ENCODE measurements around the gene MLLT10.

DNA sequence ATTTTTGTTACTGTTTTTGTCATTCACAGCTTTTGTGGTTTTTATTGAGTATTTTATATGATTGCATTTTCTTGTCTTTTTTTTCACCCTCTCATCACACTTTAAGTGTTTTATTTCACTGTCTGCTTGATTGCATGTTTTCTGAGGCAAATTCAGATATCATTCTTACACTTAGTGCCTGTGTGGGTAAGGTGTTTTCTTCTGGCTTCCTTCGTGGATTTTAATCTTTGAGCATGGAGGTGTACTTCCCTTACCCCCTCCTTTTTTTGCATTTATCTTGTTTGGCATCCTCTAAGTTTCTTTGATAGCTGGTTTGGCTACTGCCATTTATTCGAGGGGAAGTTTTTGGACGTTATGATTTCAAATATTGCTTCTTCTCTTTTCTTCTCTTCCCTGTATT is 127.9 kb downstream of the MLLT10 start:
- TF ChIP-seq, protein P1, sequence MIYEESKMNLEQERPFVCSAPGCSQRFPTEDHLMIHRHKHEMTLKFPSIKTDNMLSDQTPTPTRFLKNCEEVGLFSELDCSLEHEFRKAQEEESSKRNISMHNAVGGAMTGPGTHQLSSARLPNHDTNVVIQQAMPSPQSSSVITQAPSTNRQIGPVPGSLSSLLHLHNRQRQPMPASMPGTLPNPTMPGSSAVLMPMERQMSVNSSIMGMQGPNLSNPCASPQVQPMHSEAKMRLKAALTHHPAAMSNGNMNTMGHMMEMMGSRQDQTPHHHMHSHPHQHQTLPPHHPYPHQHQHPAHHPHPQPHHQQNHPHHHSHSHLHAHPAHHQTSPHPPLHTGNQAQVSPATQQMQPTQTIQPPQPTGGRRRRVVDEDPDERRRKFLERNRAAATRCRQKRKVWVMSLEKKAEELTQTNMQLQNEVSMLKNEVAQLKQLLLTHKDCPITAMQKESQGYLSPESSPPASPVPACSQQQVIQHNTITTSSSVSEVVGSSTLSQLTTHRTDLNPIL (CRISPR knock-in tag; IDR thresholded peaks at IDR 0.05; ENCODE audit: low read depth): no peak
- TF ChIP-seq, protein P2, sequence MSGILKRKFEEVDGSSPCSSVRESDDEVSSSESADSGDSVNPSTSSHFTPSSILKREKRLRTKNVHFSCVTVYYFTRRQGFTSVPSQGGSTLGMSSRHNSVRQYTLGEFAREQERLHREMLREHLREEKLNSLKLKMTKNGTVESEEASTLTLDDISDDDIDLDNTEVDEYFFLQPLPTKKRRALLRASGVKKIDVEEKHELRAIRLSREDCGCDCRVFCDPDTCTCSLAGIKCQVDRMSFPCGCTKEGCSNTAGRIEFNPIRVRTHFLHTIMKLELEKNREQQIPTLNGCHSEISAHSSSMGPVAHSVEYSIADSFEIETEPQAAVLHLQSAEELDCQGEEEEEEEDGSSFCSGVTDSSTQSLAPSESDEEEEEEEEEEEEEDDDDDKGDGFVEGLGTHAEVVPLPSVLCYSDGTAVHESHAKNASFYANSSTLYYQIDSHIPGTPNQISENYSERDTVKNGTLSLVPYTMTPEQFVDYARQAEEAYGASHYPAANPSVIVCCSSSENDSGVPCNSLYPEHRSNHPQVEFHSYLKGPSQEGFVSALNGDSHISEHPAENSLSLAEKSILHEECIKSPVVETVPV (CRISPR knock-in tag; IDR thresholded peaks at IDR 0.05): no peak
- TF ChIP-seq SNAI2 (CRISPR knock-in tag; IDR thresholded peaks at IDR 0.05) (no peak), ZFP3 (CRISPR knock-in tag; IDR thresholded peaks at IDR 0.05) (no peak), ZFP30 (CRISPR knock-in tag; IDR thresholded peaks at IDR 0.05) (no peak), ZNF565 (CRISPR knock-in tag; conservative IDR thresholded peaks at IDR 0.05; ENCODE audit: low read depth) (no peak)
- TF ChIP-seq, protein P3, sequence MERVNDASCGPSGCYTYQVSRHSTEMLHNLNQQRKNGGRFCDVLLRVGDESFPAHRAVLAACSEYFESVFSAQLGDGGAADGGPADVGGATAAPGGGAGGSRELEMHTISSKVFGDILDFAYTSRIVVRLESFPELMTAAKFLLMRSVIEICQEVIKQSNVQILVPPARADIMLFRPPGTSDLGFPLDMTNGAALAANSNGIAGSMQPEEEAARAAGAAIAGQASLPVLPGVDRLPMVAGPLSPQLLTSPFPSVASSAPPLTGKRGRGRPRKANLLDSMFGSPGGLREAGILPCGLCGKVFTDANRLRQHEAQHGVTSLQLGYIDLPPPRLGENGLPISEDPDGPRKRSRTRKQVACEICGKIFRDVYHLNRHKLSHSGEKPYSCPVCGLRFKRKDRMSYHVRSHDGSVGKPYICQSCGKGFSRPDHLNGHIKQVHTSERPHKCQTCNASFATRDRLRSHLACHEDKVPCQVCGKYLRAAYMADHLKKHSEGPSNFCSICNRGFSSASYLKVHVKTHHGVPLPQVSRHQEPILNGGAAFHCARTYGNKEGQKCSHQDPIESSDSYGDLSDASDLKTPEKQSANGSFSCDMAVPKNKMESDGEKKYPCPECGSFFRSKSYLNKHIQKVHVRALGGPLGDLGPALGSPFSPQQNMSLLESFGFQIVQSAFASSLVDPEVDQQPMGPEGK (CRISPR knock-in tag; IDR thresholded peaks at IDR 0.05; ENCODE audit: borderline replicate concordance): no peak
